ENCODE data around the gene LPA. TPM values are rescaled to one million over a fixed set of nuclear protein-coding genes. Genes with fewer than 3 reads are reported as not detected.
"Not testable (repeated sequence)": the region's sequence is repeated elsewhere in the genome, so short reads cannot be mapped to it uniquely, and the experiment has no call there.

The LPA gene, protein sequence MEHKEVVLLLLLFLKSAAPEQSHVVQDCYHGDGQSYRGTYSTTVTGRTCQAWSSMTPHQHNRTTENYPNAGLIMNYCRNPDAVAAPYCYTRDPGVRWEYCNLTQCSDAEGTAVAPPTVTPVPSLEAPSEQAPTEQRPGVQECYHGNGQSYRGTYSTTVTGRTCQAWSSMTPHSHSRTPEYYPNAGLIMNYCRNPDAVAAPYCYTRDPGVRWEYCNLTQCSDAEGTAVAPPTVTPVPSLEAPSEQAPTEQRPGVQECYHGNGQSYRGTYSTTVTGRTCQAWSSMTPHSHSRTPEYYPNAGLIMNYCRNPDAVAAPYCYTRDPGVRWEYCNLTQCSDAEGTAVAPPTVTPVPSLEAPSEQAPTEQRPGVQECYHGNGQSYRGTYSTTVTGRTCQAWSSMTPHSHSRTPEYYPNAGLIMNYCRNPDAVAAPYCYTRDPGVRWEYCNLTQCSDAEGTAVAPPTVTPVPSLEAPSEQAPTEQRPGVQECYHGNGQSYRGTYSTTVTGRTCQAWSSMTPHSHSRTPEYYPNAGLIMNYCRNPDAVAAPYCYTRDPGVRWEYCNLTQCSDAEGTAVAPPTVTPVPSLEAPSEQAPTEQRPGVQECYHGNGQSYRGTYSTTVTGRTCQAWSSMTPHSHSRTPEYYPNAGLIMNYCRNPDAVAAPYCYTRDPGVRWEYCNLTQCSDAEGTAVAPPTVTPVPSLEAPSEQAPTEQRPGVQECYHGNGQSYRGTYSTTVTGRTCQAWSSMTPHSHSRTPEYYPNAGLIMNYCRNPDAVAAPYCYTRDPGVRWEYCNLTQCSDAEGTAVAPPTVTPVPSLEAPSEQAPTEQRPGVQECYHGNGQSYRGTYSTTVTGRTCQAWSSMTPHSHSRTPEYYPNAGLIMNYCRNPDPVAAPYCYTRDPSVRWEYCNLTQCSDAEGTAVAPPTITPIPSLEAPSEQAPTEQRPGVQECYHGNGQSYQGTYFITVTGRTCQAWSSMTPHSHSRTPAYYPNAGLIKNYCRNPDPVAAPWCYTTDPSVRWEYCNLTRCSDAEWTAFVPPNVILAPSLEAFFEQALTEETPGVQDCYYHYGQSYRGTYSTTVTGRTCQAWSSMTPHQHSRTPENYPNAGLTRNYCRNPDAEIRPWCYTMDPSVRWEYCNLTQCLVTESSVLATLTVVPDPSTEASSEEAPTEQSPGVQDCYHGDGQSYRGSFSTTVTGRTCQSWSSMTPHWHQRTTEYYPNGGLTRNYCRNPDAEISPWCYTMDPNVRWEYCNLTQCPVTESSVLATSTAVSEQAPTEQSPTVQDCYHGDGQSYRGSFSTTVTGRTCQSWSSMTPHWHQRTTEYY (N-terminal part only)
- under 1 TPM in 1 of 3 donors, not detected in 2; 0.11 TPM for total RNA-seq

- not testable (repeated sequence) for H3K4me3 Mint-ChIP-seq; ATAC-seq; DNase-seq; H3K4me1 Mint-ChIP-seq (ENCODE audit: low read depth); H3K9me3 Mint-ChIP-seq; H3K36me3 Mint-ChIP-seq (ENCODE audit: insufficient read depth)
- peaks cover 14% of the 10 kb centered on the region for H3K27me3 Mint-ChIP-seq (ENCODE audit: low read depth)
Observed at GRCh38 chr6:160664198-160664597, at the start of gene LPA. Gene LPA, minus strand, starts transcription at chr6:160664275. Its CDS starts 61 bp downstream, at chr6:160664214.

GRCh38 chr6:160708993-160709392 lies 44.9 kb upstream of the LPA start:
- not testable (repeated sequence) for H3K4me1 Mint-ChIP-seq (ENCODE audit: low read depth); H3K4me3 Mint-ChIP-seq; DNase-seq; H3K9me3 Mint-ChIP-seq; ATAC-seq; H3K36me3 Mint-ChIP-seq (ENCODE audit: insufficient read depth)
- peaks cover 12% of the 10 kb centered on the region for H3K27me3 Mint-ChIP-seq (ENCODE audit: low read depth)

DNA sequence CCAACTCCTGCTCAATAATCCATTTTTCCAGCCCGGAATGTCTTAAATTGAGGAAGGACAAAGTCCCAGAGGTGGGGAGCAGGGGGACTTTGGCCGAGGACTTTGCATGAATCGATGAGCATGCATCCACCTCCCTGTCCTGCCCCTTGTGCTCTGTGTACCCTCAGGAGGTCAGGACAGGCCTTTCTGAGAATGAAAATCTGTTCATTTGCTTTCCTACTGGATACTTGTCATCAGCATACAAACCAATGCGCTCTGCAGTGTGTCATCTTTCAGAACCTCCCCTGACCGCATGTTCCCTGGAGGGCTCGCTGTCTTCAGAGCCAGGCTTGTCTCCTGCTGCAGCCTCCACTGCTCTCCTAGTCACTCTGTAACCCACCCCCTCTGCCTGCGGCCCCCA lies 40.6 kb upstream of the LPA start:
- H3K27me3 Mint-ChIP-seq (ENCODE audit: low read depth): peaks cover 19% of the 10 kb centered on the region
- DNase-seq; ATAC-seq; H3K36me3 Mint-ChIP-seq (ENCODE audit: insufficient read depth); H3K9me3 Mint-ChIP-seq; H3K4me1 Mint-ChIP-seq (ENCODE audit: low read depth); H3K4me3 Mint-ChIP-seq: not testable (repeated sequence)

- not testable (repeated sequence) for H3K4me1 Mint-ChIP-seq (ENCODE audit: low read depth); DNase-seq; H3K9me3 Mint-ChIP-seq; H3K36me3 Mint-ChIP-seq (ENCODE audit: insufficient read depth); H3K4me3 Mint-ChIP-seq; ATAC-seq
- peaks cover 23% of the 10 kb centered on the region for H3K27me3 Mint-ChIP-seq (ENCODE audit: low read depth)
Observed at GRCh38 chr6:160701918-160702680, 38.0 kb upstream of the LPA start, which contains the start of gene PLG. Gene PLG, plus strand, starts transcription at chr6:160702244. Its CDS starts 61 bp downstream, at chr6:160702305.

DNA sequence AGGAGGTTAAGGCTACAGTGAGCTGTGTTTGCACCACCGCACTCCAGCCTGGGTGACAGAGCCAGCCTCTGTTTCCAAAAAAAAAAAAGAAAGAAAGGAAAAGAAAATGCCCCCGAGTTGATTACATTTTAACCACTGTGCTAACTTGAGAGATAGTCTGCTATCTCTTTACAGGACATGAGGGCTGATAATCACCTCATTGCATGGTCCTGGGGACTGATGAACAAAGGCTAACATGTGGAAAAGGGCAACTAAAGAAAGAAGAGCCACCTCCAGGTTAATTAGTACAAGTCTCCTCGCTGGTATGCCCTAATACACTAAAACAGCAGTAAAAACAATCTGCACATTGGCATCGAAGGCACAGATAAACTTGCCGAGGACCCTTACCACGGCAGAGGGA lies 33.8 kb upstream of the LPA start:
- Mint-ChIP-seq H3K27me3 (ENCODE audit: low read depth) (peaks cover 13% of the 10 kb centered on the region), H3K4me1 (ENCODE audit: low read depth) (no peaks in the 10 kb centered on the region), H3K4me3 (no peak overlapping the region), H3K36me3 (ENCODE audit: insufficient read depth) (no peaks in the 10 kb centered on the region), H3K9me3 (no peaks in the 10 kb centered on the region)
- DNase-seq: no peak
- ATAC-seq: no peak

GRCh38 chr6:160696884-160697283 lies 32.8 kb upstream of the LPA start:
- H3K4me1 Mint-ChIP-seq (ENCODE audit: low read depth); DNase-seq; ATAC-seq; H3K9me3 Mint-ChIP-seq; H3K36me3 Mint-ChIP-seq (ENCODE audit: insufficient read depth); H3K4me3 Mint-ChIP-seq: not testable (repeated sequence)
- H3K27me3 Mint-ChIP-seq (ENCODE audit: low read depth): peaks cover 10% of the 10 kb centered on the region

- ATAC-seq; H3K36me3 Mint-ChIP-seq (ENCODE audit: insufficient read depth); H3K4me3 Mint-ChIP-seq; H3K9me3 Mint-ChIP-seq; DNase-seq; H3K4me1 Mint-ChIP-seq (ENCODE audit: low read depth); H3K27me3 Mint-ChIP-seq (ENCODE audit: low read depth): not testable (repeated sequence)
Observed at GRCh38 chr6:160695622-160696021, 31.5 kb upstream of the LPA start.

GRCh38 chr6:160695025-160695424 lies 30.9 kb upstream of the LPA start:
- not testable (repeated sequence) for H3K4me3 Mint-ChIP-seq; ATAC-seq; H3K4me1 Mint-ChIP-seq (ENCODE audit: low read depth); H3K9me3 Mint-ChIP-seq; DNase-seq; H3K27me3 Mint-ChIP-seq (ENCODE audit: low read depth); H3K36me3 Mint-ChIP-seq (ENCODE audit: insufficient read depth)

- Mint-ChIP-seq H3K36me3 (ENCODE audit: insufficient read depth) (no peaks in the 10 kb centered on the region), H3K9me3 (no peaks in the 10 kb centered on the region), H3K4me3 (no peak overlapping the region), H3K4me1 (ENCODE audit: low read depth) (no peaks in the 10 kb centered on the region), H3K27me3 (ENCODE audit: low read depth) (peaks cover 3% of the 10 kb centered on the region)
- DNase-seq: no peak
- no peak for ATAC-seq
Observed at GRCh38 chr6:160692369-160692959, 28.4 kb upstream of the LPA start.

- Mint-ChIP-seq H3K4me1 (ENCODE audit: low read depth) (no peaks in the 10 kb centered on the region), H3K36me3 (ENCODE audit: insufficient read depth) (no peaks in the 10 kb centered on the region), H3K27me3 (ENCODE audit: low read depth) (peaks cover 3% of the 10 kb centered on the region), H3K9me3 (no peaks in the 10 kb centered on the region), H3K4me3 (no peak overlapping the region)
- DNase-seq (no peak), ATAC-seq (no peak)
Observed at GRCh38 chr6:160691617-160692016, 27.5 kb upstream of the LPA start.

- no peak for ATAC-seq
- H3K4me1 Mint-ChIP-seq (ENCODE audit: low read depth): no peaks in the 10 kb centered on the region
- no peaks in the 10 kb centered on the region for H3K9me3 Mint-ChIP-seq
- H3K36me3 Mint-ChIP-seq (ENCODE audit: insufficient read depth): no peaks in the 10 kb centered on the region
- peaks cover 5% of the 10 kb centered on the region for H3K27me3 Mint-ChIP-seq (ENCODE audit: low read depth)
- no peak overlapping the region for H3K4me3 Mint-ChIP-seq
- no peak for DNase-seq
Observed at GRCh38 chr6:160690458-160690857, 26.4 kb upstream of the LPA start.

- no peaks in the 10 kb centered on the region for H3K9me3 Mint-ChIP-seq
- H3K4me3 Mint-ChIP-seq: no peak overlapping the region
- H3K4me1 Mint-ChIP-seq (ENCODE audit: low read depth): no peaks in the 10 kb centered on the region
- H3K27me3 Mint-ChIP-seq (ENCODE audit: low read depth): peaks cover 4% of the 10 kb centered on the region
- no peak for DNase-seq
- H3K36me3 Mint-ChIP-seq (ENCODE audit: insufficient read depth): no peaks in the 10 kb centered on the region
- ATAC-seq: no peak
Observed at GRCh38 chr6:160685762-160686450, 21.8 kb upstream of the LPA start.
